Endothelial cell of umbilical vein (primary cell): ENCODE data around the gene LSG1. TPM values are rescaled to one million over a fixed set of nuclear protein-coding genes. Genes with fewer than 3 reads are reported as not detected.
A peak's percentile ranks its signal among the peaks of the same experiment; 100 is the strongest.

Experiments
- BruUV-seq: library from RNA; stranded (reverse); fragments of 400-500 nt; replicated peaks from 2 replicates; lab custom pipeline; 2021; lab: Mats Ljungman, UMichigan
- CTCF ChIA-PET: fragments of 300-600, 350-600 bp; sonication (Branson Sonifier 250); formaldehyde crosslinking; loops from one replicate; lab custom pipeline; 2021; ENCODE audit warnings: antibody characterized with exemption, inconsistent platforms; lab: Charles Lee
- POLR2A ChIA-PET: fragments of 300-600, 350-600 bp; sonication (Branson Sonifier 250); formaldehyde crosslinking; loops from one replicate; lab custom pipeline; 2021; ENCODE audit warnings: antibody characterized with exemption, inconsistent platforms; lab: Charles Lee
- DNase-seq: peaks from one replicate; pipeline ENCODE4 v3.0.0-alpha.2; 2011; ENCODE audit warnings: low read depth, low spot score
- FAIRE-seq: peaks from 2 replicates; lab custom pipeline; 2011; peaks lifted over from hg19 to GRCh38; lab: Jason Lieb, UNC
- H2AFZ ChIP-seq: 2 replicates; pipeline ENCODE4 v1.6.0; 2012; ENCODE audit warnings: low read depth, low read length, control low read depth, inconsistent platforms
- H3K27ac ChIP-seq: 2 replicates; pipeline ENCODE4 v1.5.1; 2011; ENCODE audit warnings: low read depth, mild to moderate bottlenecking, control low read depth, low read length, moderate library complexity; ENCODE audit not compliant: insufficient read depth
- H3K27me3 ChIP-seq, 2 experiments: 2 replicates each; pipeline versions ENCODE4 v1.6.0 to v1.6.1; 2011; ENCODE audit warnings: low read length in 2 of 2, mixed read lengths in 1 of 2; ENCODE audit not compliant: control insufficient read depth in 2 of 2, insufficient read depth in 2 of 2
- H3K36me3 ChIP-seq, 2 experiments: 2 replicates in 1 of 2; 3 replicates in 1 of 2; pipeline ENCODE4 v1.5.1; 2011; ENCODE audit warnings: low read length in 2 of 2, mild to moderate bottlenecking in 1 of 2, moderate library complexity in 1 of 2; ENCODE audit not compliant: control insufficient read depth in 2 of 2, insufficient read depth in 2 of 2; ENCODE audit errors: extremely low read depth in 1 of 2
- H3K4me1 ChIP-seq: 3 replicates; pipeline ENCODE4 v1.5.1; 2011; ENCODE audit warnings: mild to moderate bottlenecking, low read length; ENCODE audit not compliant: control insufficient read depth, insufficient read depth; ENCODE audit errors: extremely low read depth
- H3K4me2 ChIP-seq: 2 replicates; pipeline ENCODE4 v1.6.1; 2011; ENCODE audit warnings: low read length, control low read depth, mixed read lengths; ENCODE audit not compliant: insufficient read depth
- H3K4me3 ChIP-seq, 3 experiments: fragments of 200-600 bp in 1 of 3; sonication (generic), shearing (Covaris generic) in 1 of 3; replicated peaks in 1 of 3; 2 replicates each; pipeline ENCODE4 v1.5.1; 2011 to 2016; ENCODE audit warnings: control low read depth in 3 of 3, low read length in 3 of 3, mild to moderate bottlenecking in 2 of 3, inconsistent platforms in 1 of 3, low read depth in 1 of 3, moderate library complexity in 1 of 3; ENCODE audit not compliant: insufficient read depth in 1 of 3
- H3K79me2 ChIP-seq: 2 replicates; pipeline ENCODE4 v1.6.0; 2012; ENCODE audit warnings: low read length, inconsistent platforms; ENCODE audit not compliant: control insufficient read depth, insufficient read depth
- H3K9ac ChIP-seq: replicated peaks from 2 replicates; pipeline ENCODE3; 2011; ENCODE audit warnings: low read length, control low read depth; ENCODE audit not compliant: insufficient read depth; ENCODE audit errors: extremely low read depth
- H3K9me1 ChIP-seq: replicated peaks from 3 replicates; pipeline ENCODE4 v1.6.0; 2011; ENCODE audit warnings: mild to moderate bottlenecking, low read length; ENCODE audit not compliant: control insufficient read depth, insufficient read depth; ENCODE audit errors: extremely low read depth
- H3K9me3 ChIP-seq: replicated peaks from 2 replicates; pipeline ENCODE4 v1.5.1; 2012; ENCODE audit warnings: low read length, inconsistent platforms; ENCODE audit not compliant: control insufficient read depth, insufficient read depth
- H4K20me1 ChIP-seq: replicated peaks from 2 replicates; pipeline ENCODE3; 2011; ENCODE audit warnings: mild to moderate bottlenecking, low read length; ENCODE audit not compliant: control insufficient read depth, insufficient read depth; ENCODE audit errors: extremely low read depth
- CTCF ChIP-seq, 2 donors: IDR thresholded peaks; 1 replicate in 1 of 2; 2 replicates in 1 of 2; pipeline ENCODE4 v1.5.1; 2011; ENCODE audit warnings: low read length in 2 of 2, mild to moderate bottlenecking in 2 of 2, moderate library complexity in 2 of 2, control low read depth in 1 of 2, inconsistent platforms in 1 of 2, low read depth in 1 of 2; ENCODE audit not compliant: insufficient read depth in 1 of 2; ENCODE audit errors: extremely low read depth in 1 of 2
- EZH2 ChIP-seq: IDR thresholded peaks from 2 replicates; pipeline ENCODE4 v1.6.1; 2012; ENCODE audit warnings: borderline replicate concordance, low read depth, mild to moderate bottlenecking, moderate library complexity, low read length, inconsistent platforms; ENCODE audit not compliant: severe bottlenecking
- FOS ChIP-seq: IDR thresholded peaks from 2 replicates; pipeline ENCODE4 v1.6.1; 2011; ENCODE audit warnings: mild to moderate bottlenecking, low read length, moderate library complexity, borderline replicate concordance; ENCODE audit not compliant: insufficient read depth
- GATA2 ChIP-seq: IDR thresholded peaks from 2 replicates; pipeline ENCODE4 v1.7.0; 2011; ENCODE audit warnings: low read depth, mild to moderate bottlenecking, moderate library complexity, mixed read lengths, low read length; ENCODE audit not compliant: insufficient read length, insufficient read depth
- JUN ChIP-seq: IDR thresholded peaks from 2 replicates; pipeline ENCODE4 v1.6.1; 2011; ENCODE audit warnings: borderline replicate concordance, low read depth; ENCODE audit not compliant: insufficient read length, insufficient read depth
- MAX ChIP-seq: IDR thresholded peaks from 2 replicates; pipeline ENCODE4 v1.6.1; 2011; ENCODE audit not compliant: insufficient read depth, insufficient read length
- MYC ChIP-seq: IDR thresholded peaks from one replicate; pipeline ENCODE4 v1.6.1; 2011; ENCODE audit warnings: mild to moderate bottlenecking, low read depth, low read length
- POLR2A ChIP-seq: IDR thresholded peaks from 2 replicates; pipeline ENCODE4 v1.6.1; 2012; ENCODE audit warnings: low read depth, mild to moderate bottlenecking, control low read depth, low read length
- POLR2AphosphoS5 ChIP-seq: IDR thresholded peaks from 2 replicates; pipeline ENCODE4 v1.6.1; 2012; ENCODE audit warnings: low read depth, mild to moderate bottlenecking, control low read depth, low read length, moderate library complexity; ENCODE audit not compliant: insufficient read depth
- dilution Hi-C: fragments of 300-500 bp; cut with MboI; formaldehyde crosslinking; loops from one replicate; pipeline ENCODE4 v1.15.0; 2019; ENCODE audit warnings: low sequenced_read_pairs; ENCODE audit not compliant: extremely low pct_ligation_motif_present
- intact Hi-C: fragments of 100-400 bp; cut with micrococcal nuclease; formaldehyde crosslinking; loops from one replicate; pipeline ENCODE4 v1.10.0; 2022
- polyA plus RNA-seq, 4 experiments: library from polyadenylated mRNA; depleted of rRNA in 3 of 4; stranded (reverse) in 3 of 4; unstranded in 1 of 4; fragments of >200 nt; gene quantifications; 2 replicates each; pipeline versions ENCODE4 v1.2.1 to v1.2.3, GENCODE V29; 2011 to 2012; ENCODE audit warnings: missing spikeins in 1 of 4
- total RNA-seq: library from RNA; stranded (reverse); gene quantifications from 2 replicates; pipeline ENCODE4 v1.2.3, GENCODE V29; 2021

LSG1 gene
- total and polyA plus RNA-seq, 2 donors (not counting 3 experiments of a cell fraction or from before 2014, with no cell fraction given): 50.0 to 52.7 TPM

GRCh38 chr3:194711286-194711685, 39.3 kb upstream of the LSG1 start:
- Histone ChIP-seq H3K27me3 (no peaks in the 10 kb centered on the region), H3K4me1 (peaks cover 28% of the 10 kb centered on the region), H4K20me1 (no peaks in the 10 kb centered on the region), H3K36me3 (no peaks in the 10 kb centered on the region), H3K4me2 (peak overlapping the region; percentile 12), H3K9me1 (no peaks in the 10 kb centered on the region), H2AFZ (no peak overlapping the region), H3K9me3 (no peaks in the 10 kb centered on the region), H3K9ac (no peak overlapping the region), H3K79me2 (no peaks in the 10 kb centered on the region), H3K27ac (peak overlapping the region; percentile 73), H3K4me3 (no peak overlapping the region)
- FAIRE-seq (no peak), DNase-seq (peak; percentile 31)
- TF ChIP-seq GATA2: no peak
- TF ChIP-seq MAX: no peak
- no peak for TF ChIP-seq EZH2
- dilution Hi-C loops (no loop called here), intact Hi-C loops (no loop called here)
- no TSS peak for BruUV-seq
- ChIA-PET CTCF (interaction anchor here (0.7 to 1.0 kb wide), 4 partner anchors 15 to 396 kb away, joined by 3 to 4 read pairs (median 3); no protein-coding TSS in a partner anchor), POLR2A (no interaction called here)

GRCh38 chr3:194707147-194707540, 35.2 kb upstream of the LSG1 start:
- TF ChIP-seq JUN (no peak), FOS (no peak), MYC (no peak), MAX (no peak), GATA2 (no peak), CTCF (IDR thresholded peaks at IDR 0.05; ENCODE audit: extremely low read depth in 1 of 2, insufficient read depth in 1 of 2, low read depth in 1 of 2, low read length in 2 of 2) (no peak), EZH2 (no peak), POLR2AphosphoS5 (no peak), POLR2A (no peak)
- Histone ChIP-seq H3K79me2 (no peaks in the 10 kb centered on the region), H3K27ac (no peak overlapping the region), H3K9me1 (no peaks in the 10 kb centered on the region), H3K4me3 (no peak overlapping the region), H3K4me2 (no peak overlapping the region), H3K27me3 (no peaks in the 10 kb centered on the region), H2AFZ (no peak overlapping the region), H3K36me3 (no peaks in the 10 kb centered on the region), H4K20me1 (no peaks in the 10 kb centered on the region), H3K9me3 (no peaks in the 10 kb centered on the region), H3K9ac (no peak overlapping the region), H3K4me1 (peaks cover 14% of the 10 kb centered on the region)
- DNase-seq (peak; percentile 55), FAIRE-seq (peak; percentile 72)
- dilution Hi-C loops (no loop called here), intact Hi-C loops (no loop called here)
- POLR2A ChIA-PET: no interaction called here
- BruUV-seq: no TSS peak
- CTCF ChIA-PET: interaction anchor here (0.6 to 1.5 kb wide), 5 partner anchors 11 to 35 kb away, joined by 3 to 4 read pairs (median 3); partner anchors contain the start of gene LSG1
